HG03045 (cell line): Measurements from ENCODE around the gene UBL5.

ENCODE experiments used
- ATAC-seq: cut with Tn5 transposase; IDR thresholded peaks from one replicate; pipeline ENCODE4 v1.9.1; 2021; ENCODE audit warnings: mild to moderate bottlenecking, moderate library complexity; ENCODE audit not compliant: unreplicated experiment

The UBL5 gene

GRCh38 chr19:9849791-9850190 lies 22.1 kb downstream of the UBL5 start:
- ATAC-seq: no peak

- no peak for ATAC-seq
Measured at GRCh38 chr19:9850235-9850959, 22.7 kb downstream of the UBL5 start.

GRCh38 chr19:9854282-9854846 lies 26.6 kb downstream of the UBL5 start:
- ATAC-seq: no peak

GRCh38 chr19:9856609-9857008 lies 28.9 kb downstream of the UBL5 start:
- no peak for ATAC-seq

- no peak for ATAC-seq
Measured at GRCh38 chr19:9857076-9857721, 29.5 kb downstream of the UBL5 start.

GRCh38 chr19:9857920-9858746 lies 30.4 kb downstream of the UBL5 start:
- ATAC-seq: no peak

- no peak for ATAC-seq
Measured at GRCh38 chr19:9858766-9859165, 31.0 kb downstream of the UBL5 start.

- no peak for ATAC-seq
Measured at GRCh38 chr19:9860407-9860806, 32.7 kb downstream of the UBL5 start.

- no peak for ATAC-seq
Measured at GRCh38 chr19:9861503-9861902, 33.8 kb downstream of the UBL5 start.

GRCh38 chr19:9862938-9863337 lies 35.2 kb downstream of the UBL5 start:
- ATAC-seq: no peak

- ATAC-seq: no peak
Measured at GRCh38 chr19:9863759-9864158, 36.0 kb downstream of the UBL5 start.

- no peak for ATAC-seq
Measured at GRCh38 chr19:9865732-9866501, 38.2 kb downstream of the UBL5 start.

- ATAC-seq: no peak
Measured at GRCh38 chr19:9868983-9869617, 41.4 kb downstream of the UBL5 start.

- no peak for ATAC-seq
Measured at GRCh38 chr19:9871626-9872338, 44.1 kb downstream of the UBL5 start.

GRCh38 chr19:9872618-9873242 lies 45.0 kb downstream of the UBL5 start:
- no peak for ATAC-seq

GRCh38 chr19:9875031-9875627 lies 47.4 kb downstream of the UBL5 start:
- no peak for ATAC-seq

GRCh38 chr19:9875796-9876195 lies 48.1 kb downstream of the UBL5 start:
- no peak for ATAC-seq

- ATAC-seq: no peak
Measured at GRCh38 chr19:9877780-9878510, 50.2 kb downstream of the UBL5 start.
